ENCODE data around the gene CAND2. TPM values are rescaled to one million over a fixed set of nuclear protein-coding genes. Genes with fewer than 3 reads are reported as not detected.

CAND2 gene
- total and polyA plus RNA-seq, 2 of the 8 experiments (the other 6 are each of a cell fraction or from before 2014, with no cell fraction given) = 8.7 TPM

DNA sequence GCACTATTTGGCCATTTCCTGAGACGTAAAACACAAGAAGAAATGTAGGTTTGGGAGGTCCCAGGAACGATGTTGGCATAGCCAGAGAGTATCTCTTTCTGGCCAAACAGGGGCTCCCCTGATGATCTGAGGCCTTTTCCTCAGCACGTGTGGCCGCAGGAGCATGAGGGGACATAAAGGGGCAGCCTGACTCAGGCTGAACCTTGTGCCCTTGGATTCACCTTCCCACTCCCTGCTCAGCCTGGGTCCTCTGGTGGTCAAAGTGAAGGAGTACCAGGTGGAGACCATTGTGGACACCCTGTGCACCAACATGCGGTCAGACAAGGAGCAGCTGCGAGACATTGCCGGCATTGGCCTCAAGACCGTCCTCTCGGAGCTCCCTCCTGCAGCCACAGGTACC, 10.6 kb downstream of the CAND2 start:
- WGBS, 2 experiments (ENCODE audit: extremely low coverage in 1 of 2, insufficient coverage in 1 of 2, insufficient read length in 1 of 2, insufficient replicate concordance in 2 of 2, low coverage in 1 of 2, low lambda C conversion rate in 2 of 2, missing lambda C conversion rate in 1 of 2) = 93% methylated on average over 9 of the region's 9 CpGs; no CpG with 5 or more reads in 1 of the 2 experiments
- Histone ChIP-seq H2BK5ac (ENCODE audit: low read depth, low read length) (no peak overlapping the region), H2AFZ (ENCODE audit: low read length) (no peak overlapping the region), H3K14ac (ENCODE audit: insufficient read length) (no peak overlapping the region), H2BK15ac (ENCODE audit: low read length) (no peak overlapping the region), H2AK5ac (ENCODE audit: low read depth, low read length) (no peak overlapping the region), H4K8ac (ENCODE audit: extremely low read depth, insufficient read depth, low read length) (no peak overlapping the region), H3K79me1 (ENCODE audit: low read depth, low read length) (no peaks in the 10 kb centered on the region), H3K4me1 (replicated peaks in 1 of 4; ENCODE audit: control insufficient read depth in 3 of 4, insufficient read depth in 4 of 4, low read length in 3 of 4) (peaks cover 0 to 8% (median 4%) of the 10 kb centered on the region in 4 experiments; a peak in 4 of 7 replicates), H2BK120ac (replicated peaks; ENCODE audit: low read depth, low read length) (no peak overlapping the region), H3K79me2 (ENCODE audit: control insufficient read depth in 1 of 2, insufficient read depth in 2 of 2, low read length in 2 of 2) (no peaks in the 10 kb centered on the region), H3K23me2 (ENCODE audit: low read depth, low read length) (peaks cover 3% of the 10 kb centered on the region; the same call in 1 of the 2 replicates), H4K5ac (ENCODE audit: insufficient read length, low read depth, low read length) (no peak overlapping the region), H3K9me3 (ENCODE audit: insufficient read depth in 2 of 2, low read depth in 1 of 2, low read length in 1 of 2) (no peaks in the 10 kb centered on the region), H3K36me3 (ENCODE audit: control insufficient read depth in 2 of 4, insufficient read depth in 4 of 4, low read length in 3 of 4) (peaks cover 0 to 12% (median 3%) of the 10 kb centered on the region in 4 experiments; a peak in 5 of 8 replicates), H3K27ac (ENCODE audit: low read depth, low read length) (no peak overlapping the region), H3K9ac (replicated peaks in 1 of 4; ENCODE audit: extremely low read depth in 1 of 4, low read depth in 3 of 4, low read length in 3 of 4) (no peak overlapping the region), H3K4me3 (ENCODE audit: extremely low read depth in 1 of 4, insufficient read depth in 2 of 4, low read depth in 3 of 4, low read length in 4 of 4) (no peak overlapping the region), H3K23ac (ENCODE audit: insufficient read length) (no peak overlapping the region), H3K18ac (ENCODE audit: extremely low read depth, low read length) (no peak overlapping the region), H3K4me2 (ENCODE audit: insufficient read depth in 1 of 2, low read depth in 2 of 2, low read length in 2 of 2) (no peak overlapping the region), H3K27me3 (replicated peaks in 1 of 4; ENCODE audit: control insufficient read depth in 3 of 4, extremely low read depth in 1 of 4, insufficient read depth in 3 of 4, low read length in 3 of 4) (no peaks in the 10 kb centered on the region), H4K91ac (replicated peaks; ENCODE audit: insufficient read length, low read length) (no peak overlapping the region), H4K20me1 (replicated peaks in 1 of 2; ENCODE audit: control insufficient read depth in 1 of 2, insufficient read depth in 2 of 2, low read length in 2 of 2) (peaks cover 0 to 2% of the 10 kb centered on the region in 2 experiments), H2BK12ac (ENCODE audit: low read depth, low read length) (no peak overlapping the region), H3K56ac (replicated peaks; ENCODE audit: insufficient read length, low read depth, low read length) (no peak overlapping the region), H2BK20ac (ENCODE audit: low read length) (no peak overlapping the region), H3K4ac (replicated peaks; ENCODE audit: insufficient read length, low read depth, low read length) (no peak overlapping the region)
- CTCF ChIA-PET (ENCODE audit: partially characterized antibody) = interaction anchor here (1.0 to 5.1 kb wide), 11 partner anchors 7 to 188 kb away, joined by 3 to 54 read pairs (median 7); partner anchors contain the start of genes CAND2 and RPL32
- POLR2A ChIA-PET (ENCODE audit: partially characterized antibody) = interaction anchor here (0.9 to 28.5 kb wide), 4 partner anchors 8 to 251 kb away, joined by 3 to 661 read pairs (median 6); partner anchors contain the start of genes MKRN2 and RPL32
- DNase-seq (ENCODE audit: low read depth in 1 of 2, low spot score in 2 of 2) (no peak), FAIRE-seq (no peak)
- TF ChIP-seq RAD21 (IDR thresholded peaks at IDR 0.05 in 1 of 2, conservative IDR thresholded peaks at IDR 0.05 in 1 of 2; ENCODE audit: low read depth in 2 of 2, low read length in 2 of 2) (peak in 1 of 2 experiments; percentile 9; a peak in 1 of 4 replicates), CEBPB (IDR thresholded peaks at IDR 0.05; ENCODE audit: low read depth, low read length) (no peak)
- TF ChIP-seq, protein P1, sequence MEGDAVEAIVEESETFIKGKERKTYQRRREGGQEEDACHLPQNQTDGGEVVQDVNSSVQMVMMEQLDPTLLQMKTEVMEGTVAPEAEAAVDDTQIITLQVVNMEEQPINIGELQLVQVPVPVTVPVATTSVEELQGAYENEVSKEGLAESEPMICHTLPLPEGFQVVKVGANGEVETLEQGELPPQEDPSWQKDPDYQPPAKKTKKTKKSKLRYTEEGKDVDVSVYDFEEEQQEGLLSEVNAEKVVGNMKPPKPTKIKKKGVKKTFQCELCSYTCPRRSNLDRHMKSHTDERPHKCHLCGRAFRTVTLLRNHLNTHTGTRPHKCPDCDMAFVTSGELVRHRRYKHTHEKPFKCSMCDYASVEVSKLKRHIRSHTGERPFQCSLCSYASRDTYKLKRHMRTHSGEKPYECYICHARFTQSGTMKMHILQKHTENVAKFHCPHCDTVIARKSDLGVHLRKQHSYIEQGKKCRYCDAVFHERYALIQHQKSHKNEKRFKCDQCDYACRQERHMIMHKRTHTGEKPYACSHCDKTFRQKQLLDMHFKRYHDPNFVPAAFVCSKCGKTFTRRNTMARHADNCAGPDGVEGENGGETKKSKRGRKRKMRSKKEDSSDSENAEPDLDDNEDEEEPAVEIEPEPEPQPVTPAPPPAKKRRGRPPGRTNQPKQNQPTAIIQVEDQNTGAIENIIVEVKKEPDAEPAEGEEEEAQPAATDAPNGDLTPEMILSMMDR (IDR thresholded peaks at IDR 0.05; ENCODE audit: control extremely low read depth in 1 of 3, insufficient read depth in 1 of 3, low read depth in 1 of 3, low read length in 3 of 3) = peak in 2 of 3 experiments; percentile 19 to 33; a peak in 3 of 4 replicates

All from H1 (cell line).